ENCODE results near the gene B3GAT1.

Gene B3GAT1

GRCh38 chr11:134392953-134393615, 19.0 kb downstream of the B3GAT1 start:
- TF ChIP-seq GABPA (IDR thresholded peaks at IDR 0.05; ENCODE audit: low read depth) = no peak
- no peak for TF ChIP-seq REST (IDR thresholded peaks at IDR 0.05; ENCODE audit: insufficient replicate concordance, low read depth)
- no peak for TF ChIP-seq SPI1 (IDR thresholded peaks at IDR 0.05; ENCODE audit: borderline replicate concordance, low read depth)
- no peak for TF ChIP-seq POLR2AphosphoS5 (IDR thresholded peaks at IDR 0.05; ENCODE audit: low read depth)
- no peak for TF ChIP-seq CTCF (IDR thresholded peaks at IDR 0.05; ENCODE audit: insufficient read depth, low read length)
- H3K4me3 ChIP-seq (replicated peaks; ENCODE audit: insufficient read depth, low read length) = no peak overlapping the region
- DNase-seq (ENCODE audit: low read depth in 1 of 2, low spot score in 1 of 2) = no peak
- H3K27ac ChIP-seq (replicated peaks) = no peak overlapping the region
- no peaks in the 10 kb centered on the region for H3K27me3 ChIP-seq (ENCODE audit: insufficient read depth, poor library complexity, severe bottlenecking)

- TF ChIP-seq SPI1 (IDR thresholded peaks at IDR 0.05; ENCODE audit: borderline replicate concordance, low read depth) = no peak
- no peak for TF ChIP-seq CTCF (IDR thresholded peaks at IDR 0.05; ENCODE audit: insufficient read depth, low read length)
- TF ChIP-seq GABPA (IDR thresholded peaks at IDR 0.05; ENCODE audit: low read depth) = no peak
- no peak for TF ChIP-seq REST (IDR thresholded peaks at IDR 0.05; ENCODE audit: insufficient replicate concordance, low read depth)
- TF ChIP-seq POLR2AphosphoS5 (IDR thresholded peaks at IDR 0.05; ENCODE audit: low read depth) = no peak
- DNase-seq (ENCODE audit: low read depth in 1 of 2, low spot score in 1 of 2) = no peak
- Histone ChIP-seq H3K27me3 (ENCODE audit: insufficient read depth, poor library complexity, severe bottlenecking) (no peaks in the 10 kb centered on the region), H3K27ac (replicated peaks) (no peak overlapping the region), H3K4me3 (replicated peaks; ENCODE audit: insufficient read depth, low read length) (no peak overlapping the region)
Measured at GRCh38 chr11:134391656-134392055, 20.4 kb downstream of the B3GAT1 start.

- Histone ChIP-seq H3K4me3 (replicated peaks; ENCODE audit: insufficient read depth, low read length) (no peak overlapping the region), H3K27ac (replicated peaks) (no peak overlapping the region), H3K27me3 (ENCODE audit: insufficient read depth, poor library complexity, severe bottlenecking) (no peaks in the 10 kb centered on the region)
- TF ChIP-seq REST (IDR thresholded peaks at IDR 0.05; ENCODE audit: insufficient replicate concordance, low read depth) (no peak), CTCF (IDR thresholded peaks at IDR 0.05; ENCODE audit: insufficient read depth, low read length) (no peak), GABPA (IDR thresholded peaks at IDR 0.05; ENCODE audit: low read depth) (no peak), SPI1 (IDR thresholded peaks at IDR 0.05; ENCODE audit: borderline replicate concordance, low read depth) (no peak), POLR2AphosphoS5 (IDR thresholded peaks at IDR 0.05; ENCODE audit: low read depth) (no peak)
- no peak for DNase-seq (ENCODE audit: low read depth in 1 of 2, low spot score in 1 of 2)
Measured at GRCh38 chr11:134390706-134391569, 21.1 kb downstream of the B3GAT1 start.

Measured in HL-60 (cell line).